Iris pigment epithelial cell (primary cell): ENCODE results near the gene NLN.
"Not testable (repeated sequence)": the region's sequence is repeated elsewhere in the genome, so short reads cannot be mapped to it uniquely, and the experiment has no call there.

ENCODE experiments used
- DNase-seq: peaks from one replicate; pipeline ENCODE4 v3.0.0-alpha.2; 2011; ENCODE audit warnings: low read depth

Gene NLN

DNA sequence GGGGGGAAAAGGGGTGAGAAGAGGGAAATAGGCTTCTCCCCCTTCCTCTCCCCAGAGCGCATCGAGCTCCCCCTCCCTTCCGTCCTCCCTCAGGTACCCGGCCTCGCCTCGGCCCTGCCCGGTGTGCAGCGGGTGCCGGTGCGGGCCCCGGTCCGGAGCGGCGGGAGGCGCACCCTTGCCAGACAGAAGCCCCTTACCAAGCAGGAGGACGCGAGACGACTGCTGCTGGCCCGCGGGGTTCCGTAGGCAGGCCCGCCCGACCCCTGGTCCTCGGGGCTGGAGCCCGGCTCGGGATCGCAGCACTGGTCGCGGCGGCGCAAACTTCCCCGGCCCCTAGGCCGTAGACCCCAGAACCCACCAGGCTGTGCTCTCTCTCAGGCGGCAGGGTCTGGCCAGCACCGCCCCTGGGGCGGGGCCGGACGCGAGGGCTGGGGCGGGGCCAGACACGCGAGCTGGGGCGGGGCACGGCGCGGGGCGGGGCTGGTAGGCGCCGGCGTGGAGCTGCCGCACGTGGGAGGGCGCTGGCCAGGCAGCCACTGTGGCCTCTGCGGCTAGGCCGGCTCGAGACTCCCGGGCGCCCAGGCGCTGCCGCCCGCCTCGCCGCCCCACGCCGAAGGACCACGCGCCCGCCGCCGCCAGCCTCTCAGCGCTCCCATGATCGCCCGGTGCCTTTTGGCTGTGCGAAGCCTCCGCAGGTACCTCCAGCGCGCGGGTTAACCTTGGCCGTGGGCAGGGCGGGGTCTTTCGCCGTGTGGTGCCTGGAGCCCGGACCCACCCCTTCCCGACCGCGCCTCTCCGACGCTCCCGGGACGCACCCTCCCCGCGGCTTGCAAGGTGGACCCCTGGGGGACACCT lies at the start of gene NLN, which contains the start of gene SGTB:
TSS of gene NLN (plus strand) at position 486 of the 855 bp plus-strand sequence. CDS start at position 655, 169 bp downstream.
TSS of gene SGTB (minus strand) at position 390 of the 855 bp plus-strand sequence. CDS start 1,302 bp downstream, outside the sequence.
- DNase-seq: peak; percentile 76

DNA sequence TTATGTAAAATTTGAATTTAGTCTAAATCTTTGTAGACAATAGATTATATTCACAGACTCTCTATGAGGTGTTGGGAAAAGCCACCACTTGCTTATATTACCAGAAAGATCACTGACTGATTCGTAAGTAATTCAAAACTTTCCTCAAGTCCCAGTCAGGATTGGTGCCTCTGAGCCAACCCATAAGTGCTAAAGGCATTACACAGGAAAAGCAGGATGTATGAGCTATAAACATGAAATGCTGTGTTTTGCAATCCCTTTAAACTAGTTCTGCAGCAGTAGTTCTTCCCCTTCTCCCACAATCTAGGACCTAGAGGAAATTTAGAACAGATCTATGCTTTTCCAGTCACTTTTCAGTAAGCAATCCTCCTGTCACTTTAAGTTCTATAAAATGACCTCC lies 49.2 kb upstream of the NLN start:
- peak; percentile 89 for DNase-seq

DNA sequence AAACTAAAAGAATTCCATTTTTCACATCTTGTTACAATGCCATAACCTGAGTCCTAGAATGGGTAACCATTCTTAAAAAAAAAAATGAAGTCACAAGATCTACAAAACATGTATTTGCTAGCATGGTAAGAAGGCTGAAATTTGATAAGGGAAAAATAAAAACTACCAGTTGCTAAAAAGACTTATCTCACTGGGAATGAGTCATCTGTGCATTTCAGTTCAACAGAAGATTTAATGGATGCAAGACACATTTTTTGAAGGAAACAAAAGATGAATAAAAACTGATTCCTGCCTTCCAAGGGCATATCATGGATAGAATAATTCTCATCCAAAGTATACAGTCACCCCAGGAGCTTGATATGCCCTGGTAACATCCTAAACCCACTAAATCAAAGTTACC lies 47.3 kb upstream of the NLN start:
- peak; percentile 70 for DNase-seq

DNA sequence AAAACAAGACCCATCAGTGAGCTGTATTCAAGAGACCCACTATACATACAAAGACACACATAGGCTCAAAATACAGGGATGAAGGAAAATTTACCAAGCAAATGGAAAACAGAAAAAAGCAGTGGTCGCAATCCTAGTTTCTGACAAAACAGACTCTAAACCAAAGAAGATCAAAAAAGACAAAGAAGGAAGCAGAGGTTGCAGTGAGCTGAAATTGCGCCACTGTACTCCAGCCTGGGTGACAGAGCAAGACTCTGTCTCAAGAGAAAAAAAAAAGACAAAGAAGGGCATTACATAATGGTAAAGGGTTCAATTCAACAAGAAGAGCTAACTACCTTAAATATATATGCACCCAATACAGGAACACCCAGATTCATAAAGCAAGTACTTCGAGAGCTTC lies 45.9 kb upstream of the NLN start:
- DNase-seq: not testable (repeated sequence)

DNA sequence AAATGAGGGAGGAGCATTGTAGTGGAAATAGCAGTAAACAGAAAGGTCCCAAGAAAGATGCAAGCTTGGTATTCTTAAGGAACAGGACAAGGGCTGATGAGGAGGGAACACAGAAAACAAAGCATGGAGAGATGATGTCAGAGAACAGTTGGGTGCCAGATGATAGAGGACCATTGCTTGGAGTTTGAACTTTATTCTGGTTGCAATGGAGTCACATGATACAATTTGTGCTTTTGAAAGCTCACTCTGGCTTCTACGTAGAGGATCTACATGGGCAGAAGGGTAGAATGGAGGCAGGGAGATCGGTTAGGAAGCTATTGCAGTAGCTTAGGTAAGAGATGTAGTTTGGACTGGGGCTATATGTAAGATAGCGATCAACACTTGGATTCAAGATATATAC lies 39.9 kb upstream of the NLN start:
- DNase-seq: no peak

DNA sequence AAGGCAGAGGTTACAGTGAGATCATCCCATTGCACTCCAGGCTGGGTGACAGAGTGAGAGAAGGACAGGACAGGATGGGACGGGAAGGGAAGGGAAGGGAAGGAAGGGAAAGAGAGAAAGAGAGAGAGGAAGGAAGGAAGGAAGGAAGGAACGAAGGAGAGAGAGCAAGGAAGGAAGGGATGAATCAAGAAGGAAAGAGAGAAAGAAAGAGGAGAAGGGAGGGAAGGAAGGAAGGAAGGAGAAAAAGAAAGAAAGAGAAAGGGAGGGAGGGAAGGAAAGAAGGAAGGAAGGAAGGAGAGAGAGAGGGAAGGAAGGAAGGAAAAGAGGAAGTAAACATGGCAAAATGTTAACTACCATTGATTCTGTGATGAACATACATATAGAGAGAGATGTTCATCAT lies 28.9 kb upstream of the NLN start:
- no peak for DNase-seq

DNA sequence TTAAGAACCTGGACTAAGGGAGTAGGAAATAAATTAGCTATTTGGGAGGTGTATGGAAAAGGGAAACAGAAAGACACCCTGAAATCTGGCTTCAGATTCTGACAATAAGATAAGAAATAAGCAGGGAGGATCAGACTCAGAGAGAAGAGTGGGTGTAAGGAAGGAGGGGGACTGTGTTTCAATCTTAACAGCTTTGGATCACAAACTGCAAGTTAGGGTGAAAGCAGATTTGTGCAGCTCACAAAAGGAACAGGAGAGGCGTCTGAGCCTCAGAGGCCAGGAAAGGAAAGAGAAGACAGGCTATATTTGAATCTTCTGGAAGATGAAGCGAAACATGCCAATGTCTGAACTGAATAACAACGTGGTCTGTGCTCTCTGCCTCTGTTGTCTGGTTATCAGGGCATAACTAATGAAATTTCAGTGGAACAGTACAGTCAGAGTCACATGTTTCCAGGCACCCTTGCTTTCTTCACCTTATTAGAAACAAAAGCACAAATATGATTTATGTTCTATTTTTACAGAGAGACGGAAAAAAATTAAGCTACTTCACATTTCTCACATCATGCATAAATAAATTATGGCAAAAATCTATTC lies 26.7 kb upstream of the NLN start:
- DNase-seq: no peak

DNA sequence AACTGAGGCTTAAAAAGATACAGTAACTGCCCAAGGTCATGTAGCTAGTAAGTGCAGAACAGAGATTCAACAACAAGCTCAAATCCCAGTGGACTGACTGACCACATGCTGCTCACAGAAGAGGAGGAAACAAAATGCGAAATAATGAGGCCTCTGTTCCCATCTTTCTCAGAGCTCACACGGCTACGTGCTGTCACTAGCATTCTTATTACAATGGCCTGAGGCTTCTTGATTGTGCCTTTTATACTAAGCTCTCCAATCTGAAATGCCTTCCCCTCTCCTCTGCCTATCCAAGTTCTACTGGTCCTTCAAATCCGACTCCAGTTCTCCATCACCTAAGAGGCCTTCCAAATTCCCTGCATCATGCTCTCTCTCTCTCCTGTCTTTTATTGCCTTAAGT lies 26.1 kb upstream of the NLN start:
- no peak for DNase-seq

DNA sequence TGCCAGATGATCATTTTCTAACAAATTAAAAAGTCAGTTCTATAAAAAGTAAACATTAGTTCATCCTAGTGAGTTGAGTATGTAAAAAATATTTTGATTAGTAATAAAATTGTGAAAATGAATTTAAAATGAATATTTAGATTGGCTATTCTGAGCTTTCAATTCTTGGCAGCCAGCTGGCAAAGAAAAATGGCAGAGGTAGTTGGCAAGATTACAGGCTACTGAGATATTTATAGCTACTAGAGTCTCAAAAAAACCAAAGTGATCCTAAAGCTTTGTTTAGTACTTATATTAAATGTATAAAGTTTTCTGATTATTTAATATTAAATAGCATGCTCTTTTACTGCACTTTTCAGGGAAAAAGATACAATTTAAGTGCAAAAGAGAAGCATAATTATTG lies 25.1 kb upstream of the NLN start:
- DNase-seq: no peak

DNA sequence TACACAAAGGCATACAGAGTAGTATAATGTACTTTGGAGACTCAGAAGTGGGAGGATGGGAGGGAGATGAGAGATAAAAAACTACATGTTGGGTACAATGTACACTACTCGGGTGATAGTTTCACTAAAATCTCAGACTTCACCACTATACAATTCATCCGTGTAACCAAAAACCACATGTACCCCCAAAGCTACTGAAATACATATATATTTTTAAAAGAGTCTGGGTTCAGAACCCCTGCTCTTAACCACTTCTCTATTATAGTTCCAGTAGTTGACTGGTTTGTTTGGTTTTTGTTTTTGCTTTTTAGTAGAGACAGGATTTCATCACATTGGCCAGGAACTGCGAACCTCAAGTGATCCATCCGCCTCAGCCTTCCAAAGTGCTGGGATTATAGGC lies 22.7 kb upstream of the NLN start:
- no peak for DNase-seq

DNA sequence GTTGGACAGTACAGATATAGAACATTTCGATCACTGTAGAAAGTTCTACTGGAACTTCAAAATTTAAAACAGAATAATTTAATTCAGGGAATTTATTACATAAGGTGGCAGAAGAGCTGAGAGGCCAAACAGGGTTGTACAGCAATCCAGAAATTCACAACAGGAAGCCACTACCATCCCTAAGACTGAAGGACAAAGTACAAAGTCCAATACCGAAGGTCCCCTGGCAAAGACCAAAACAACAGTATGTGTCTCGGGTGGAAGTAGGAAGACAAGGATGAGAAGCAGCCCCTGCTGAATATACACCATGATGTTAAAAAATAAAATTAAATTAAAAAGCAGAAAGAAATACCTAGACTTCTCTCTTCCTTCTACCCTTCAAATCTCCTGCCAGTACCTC lies 20.0 kb upstream of the NLN start:
- no peak for DNase-seq

DNA sequence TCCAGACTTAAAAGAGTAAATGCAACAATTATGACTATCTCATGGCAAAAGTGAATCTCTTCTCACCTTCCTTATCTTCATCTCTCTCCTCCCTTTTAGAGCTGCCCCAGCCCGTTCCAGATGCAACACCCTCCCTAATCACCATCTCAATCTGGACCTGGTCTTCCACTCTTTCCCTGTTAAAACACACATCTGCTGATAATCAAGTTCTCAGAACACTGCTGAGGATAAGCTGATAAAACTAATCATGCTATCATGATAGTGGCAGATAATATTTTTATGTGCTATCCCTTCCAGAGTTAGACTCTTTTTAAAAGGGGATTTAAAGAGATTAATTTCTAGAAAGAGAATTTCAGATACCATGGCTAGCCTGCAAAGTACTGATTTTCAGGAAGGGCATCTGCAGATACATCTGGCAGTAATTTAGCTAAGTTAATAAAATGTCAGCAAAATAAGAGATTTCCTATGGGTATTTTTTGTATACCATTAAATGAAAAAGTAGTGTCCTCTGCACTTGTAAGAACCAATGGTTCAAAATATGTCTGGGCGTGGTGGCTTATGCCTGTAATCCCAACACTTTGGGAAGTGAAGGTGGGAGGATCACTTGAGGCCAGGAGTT lies 17.3 kb upstream of the NLN start:
- DNase-seq: no peak

DNA sequence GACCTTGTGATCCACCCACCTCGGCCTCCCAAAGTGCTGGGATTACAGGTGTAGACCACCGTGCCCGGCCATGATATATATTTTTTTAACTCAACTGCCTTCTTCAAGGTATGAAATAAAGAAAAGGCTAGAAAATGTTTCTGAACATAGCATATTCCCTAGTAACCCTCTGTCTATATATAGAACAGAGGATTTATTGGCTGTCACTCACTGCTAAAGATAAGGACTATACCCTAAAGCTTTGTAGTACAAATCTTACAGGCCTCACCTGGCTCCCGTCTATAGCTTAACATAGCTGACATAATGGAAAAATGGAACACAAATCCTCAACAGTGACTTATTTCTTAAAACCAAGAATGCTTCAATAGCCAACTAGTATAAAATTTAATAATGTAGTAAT lies 14.3 kb upstream of the NLN start:
- DNase-seq: no peak

DNA sequence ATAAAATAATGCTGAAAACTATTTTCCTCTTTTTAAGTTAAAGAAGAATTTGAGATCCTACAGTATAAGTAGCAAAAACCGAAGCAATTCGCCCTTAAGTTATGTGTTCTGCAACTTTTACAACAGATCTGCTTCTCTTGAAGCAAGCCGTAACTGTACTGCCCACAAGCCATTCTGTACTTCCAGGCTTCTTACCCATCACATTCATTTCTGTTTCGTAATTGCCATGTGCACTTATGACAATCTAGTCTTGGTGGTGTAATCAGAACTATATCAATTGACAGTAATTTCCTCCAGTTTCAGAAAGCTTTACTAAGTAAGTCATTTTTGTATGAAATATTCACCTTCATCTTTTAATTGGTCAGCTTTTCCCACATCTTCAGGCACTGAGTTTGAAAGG lies 13.9 kb upstream of the NLN start:
- DNase-seq: peak; percentile 54

DNA sequence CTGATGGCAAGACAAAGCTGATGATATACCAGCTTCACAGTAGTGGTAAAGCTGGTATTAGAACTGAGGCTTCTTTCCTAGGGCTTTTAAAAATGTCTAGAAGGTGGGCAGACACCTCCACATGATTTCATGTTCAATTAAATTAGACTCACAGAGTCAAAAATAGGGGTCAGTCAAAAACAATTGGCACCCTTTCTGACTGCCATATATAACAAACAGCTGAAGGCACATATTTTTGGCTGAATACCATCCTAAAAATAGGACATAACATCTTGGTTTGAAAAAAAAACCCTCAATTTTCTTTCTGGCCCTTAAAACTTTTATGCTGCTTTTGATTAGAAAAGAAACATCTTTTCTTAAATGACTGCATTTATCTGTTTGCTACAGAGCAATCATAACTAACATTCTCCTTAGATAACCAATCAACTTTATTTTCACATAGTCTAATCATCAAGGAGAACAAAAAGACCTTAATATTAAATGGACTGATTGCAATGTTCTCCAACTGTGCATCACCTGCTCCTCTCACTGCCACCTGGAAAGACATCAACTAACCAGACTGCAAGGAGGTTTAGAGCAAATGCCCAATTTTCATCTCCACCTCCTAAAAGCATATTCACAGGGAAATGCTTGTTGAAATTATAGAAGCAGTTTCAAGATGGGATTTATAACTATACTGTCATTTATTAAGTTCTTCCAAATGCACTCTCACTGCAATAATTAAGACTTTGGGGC lies 3.3 kb upstream of the NLN start:
- DNase-seq: no peak

DNA sequence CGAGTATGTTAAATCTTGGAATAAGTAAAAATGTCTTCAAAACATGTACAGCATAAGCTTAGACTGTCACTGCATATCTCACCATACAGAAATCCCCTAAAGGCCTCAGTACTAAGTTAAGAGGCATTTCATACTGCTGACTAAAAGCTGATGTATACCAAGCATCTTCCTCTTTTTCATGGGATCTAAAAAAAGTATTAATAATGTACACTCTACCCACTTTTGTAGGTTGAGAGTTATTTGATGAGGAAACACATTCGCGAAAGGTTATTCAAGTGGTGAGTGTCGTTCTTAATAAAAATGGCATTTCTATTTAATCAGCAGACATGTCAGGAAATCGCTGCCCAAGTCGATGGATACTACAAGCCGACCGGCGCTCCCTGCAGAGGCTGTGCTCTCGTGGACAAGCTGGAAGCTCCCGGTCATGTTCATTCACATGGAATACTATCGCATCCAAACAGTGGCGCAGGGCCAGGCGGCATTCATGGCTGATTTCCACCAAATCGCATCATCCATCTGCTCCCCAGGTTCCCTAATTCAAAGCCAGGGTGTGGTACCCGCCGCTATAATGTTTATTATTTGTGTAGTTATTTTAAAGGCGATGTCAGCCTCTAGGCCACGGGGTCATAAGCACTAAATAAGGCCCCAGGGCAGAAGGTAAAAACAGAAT lies 820 bp upstream of the NLN start:
- peak; percentile 62 for DNase-seq

DNA sequence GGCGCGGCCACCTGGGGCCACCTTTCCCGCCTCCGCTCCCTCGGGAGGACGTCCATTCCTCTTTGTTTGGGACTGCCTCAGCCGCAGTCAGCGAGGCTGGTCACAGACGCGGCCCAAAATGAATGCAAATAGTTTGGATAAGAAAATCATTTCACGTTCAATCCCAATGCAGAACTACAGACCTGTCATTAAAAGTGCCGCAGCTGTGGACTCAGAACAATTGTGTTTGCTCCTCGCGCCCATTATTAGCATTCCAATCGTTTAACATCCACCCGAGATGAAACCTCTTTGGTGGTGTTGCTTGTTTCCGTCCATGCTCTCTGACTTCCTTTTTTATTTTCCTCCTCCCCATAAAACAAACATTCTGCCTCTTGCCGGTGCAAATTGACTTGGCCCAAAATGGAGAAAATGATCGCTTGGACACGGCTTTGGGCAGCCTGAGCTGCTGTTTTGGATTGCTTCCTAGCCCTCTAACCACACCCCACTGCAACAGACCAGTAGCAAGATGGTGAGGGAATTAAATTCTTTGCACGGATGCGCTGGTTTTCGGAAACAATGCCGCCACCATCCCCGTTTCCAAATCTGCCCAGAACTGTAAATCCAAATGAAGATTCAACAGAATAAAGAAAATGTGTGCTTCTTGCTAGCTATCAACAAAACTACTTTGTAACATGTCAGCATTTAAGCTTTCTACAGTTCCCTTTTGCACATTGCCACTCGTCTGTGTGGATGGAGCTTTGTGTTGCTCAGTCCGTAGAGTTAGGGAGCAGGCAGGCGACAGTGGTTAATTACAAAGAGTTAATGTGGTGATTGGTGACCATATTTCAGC lies 784 bp downstream of the NLN start:
- peak; percentile 69 for DNase-seq

DNA sequence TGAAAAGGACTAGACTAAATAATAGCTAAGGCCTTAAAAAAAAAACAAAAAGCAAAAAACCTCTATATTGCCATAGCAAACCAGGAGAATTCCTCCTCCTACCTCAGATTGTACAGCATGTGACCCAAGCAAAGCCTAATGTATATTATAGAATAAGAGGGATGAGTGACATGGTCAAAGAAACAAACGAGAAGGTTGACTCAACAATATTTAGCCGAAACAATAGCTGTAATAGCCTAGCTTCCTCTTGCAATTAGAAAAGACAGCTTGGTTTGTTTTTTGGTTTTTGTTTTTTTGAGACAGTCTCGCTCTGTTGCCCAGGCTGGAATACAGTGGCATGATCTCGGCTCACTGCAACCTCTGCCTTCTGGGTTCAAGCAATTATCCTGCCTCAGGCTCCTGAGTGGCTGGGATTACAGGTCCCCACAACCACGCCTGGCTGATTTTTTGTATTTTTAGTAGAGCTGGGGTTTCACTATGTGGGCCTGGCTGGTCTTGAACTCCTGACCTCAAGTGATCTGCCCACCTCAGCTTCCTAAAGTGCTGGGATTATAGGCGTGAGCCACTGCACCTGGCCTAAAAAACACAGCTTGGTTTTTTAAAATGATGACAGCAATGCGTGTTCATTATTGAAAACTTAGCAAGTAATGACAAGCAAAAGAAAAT lies 5.6 kb downstream of the NLN start:
- no peak for DNase-seq

DNA sequence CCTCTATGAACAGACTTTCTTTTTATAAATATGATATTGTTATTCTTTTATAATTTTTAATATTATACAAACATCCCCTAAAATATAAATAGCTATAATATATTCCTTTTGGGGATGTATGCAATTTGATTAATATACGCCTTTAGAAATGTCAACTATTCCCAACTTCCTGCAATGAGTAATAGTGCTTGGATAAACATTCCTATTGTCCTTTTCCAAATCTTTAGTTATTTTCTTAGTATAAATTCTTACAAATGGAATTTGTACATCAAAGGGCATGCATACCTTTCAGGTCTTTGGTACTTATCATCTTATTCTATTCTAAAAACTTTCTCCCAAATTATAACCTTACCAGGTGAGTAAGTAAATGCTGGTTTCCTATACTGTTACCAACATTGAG lies 6.2 kb downstream of the NLN start:
- no peak for DNase-seq

DNA sequence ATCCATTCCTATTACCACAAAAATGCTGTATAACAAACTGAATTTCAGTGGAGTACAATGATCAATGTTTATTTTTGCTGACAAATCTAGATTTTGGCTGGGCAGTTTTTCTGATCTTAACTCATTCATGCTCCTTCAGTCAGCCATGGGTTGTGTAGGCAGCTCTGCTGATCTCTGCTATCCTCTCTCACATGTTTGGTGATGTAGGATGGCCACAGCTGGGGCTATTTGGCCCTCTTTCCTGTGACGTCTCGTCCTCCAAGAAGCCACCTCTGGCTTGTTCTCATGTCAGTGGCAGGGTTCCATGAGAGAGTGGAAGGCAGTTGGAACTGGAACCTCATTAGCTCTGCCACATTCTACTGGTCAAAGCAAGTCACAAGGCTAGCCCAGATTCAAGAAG lies 8.9 kb downstream of the NLN start:
- DNase-seq: no peak
